Testis (tissue), 2 donors: ENCODE measurements around the gene GPR108.

Source experiments
- CTCF ChIP-seq, 3 experiments: fragments of 450-650 bp in 2 of 3; fragments of 200-600 bp in 1 of 3; sonication (generic) in 1 of 3; IDR thresholded peaks; one replicate each; pipeline ENCODE4 v1.5.1; 2016 to 2019; ENCODE audit warnings: antibody characterized with exemption in 3 of 3, mild to moderate bottlenecking in 2 of 3, moderate library complexity in 1 of 3
- POLR2A ChIP-seq: fragments of 450-650 bp; IDR thresholded peaks from one replicate; pipeline ENCODE4 v1.6.1; 2017; ENCODE audit warnings: antibody characterized with exemption, mild to moderate bottlenecking, moderate library complexity

GRCh38 chr19:6739883-6740588 is 2.7 kb upstream of the GPR108 start:
- TF ChIP-seq POLR2A (no peak), CTCF (IDR thresholded peaks at IDR 0.05) (no peak)
